ENCODE measurements around the gene VAX1. TPM values are rescaled to one million over a fixed set of nuclear protein-coding genes. Genes with fewer than 3 reads are reported as not detected.

The VAX1 gene
- total RNA-seq, 4 donors from 2014 or later = not detected

- no peak for DNase-seq (ENCODE audit: low spot score in 2 of 2)
- WGBS, 2 donors = 94 to 100% methylated on average over 4 of the region's 4 CpGs
- peaks cover 4 to 98% of the 10 kb centered on the region in 2 donors for H3K27me3 ChIP-seq
These were observed 2.5 kb downstream of the VAX1 start for GRCh38 chr10:117135480-117136140.

GRCh38 chr10:117135026-117135372, 3.1 kb downstream of the VAX1 start:
- WGBS, 2 donors = 77 to 82% methylated on average over 6 of the region's 6 CpGs
- H3K9me3 ChIP-seq = no peaks in the 10 kb centered on the region
- peaks cover 0 to 72% (median 27%) of the 10 kb centered on the region in 4 donors for H3K4me1 ChIP-seq
- peaks cover 5 to 98% of the 10 kb centered on the region in 2 donors for H3K27me3 ChIP-seq
- DNase-seq (ENCODE audit: low spot score in 2 of 2) = no peak
- no peak overlapping the region for H3K27ac ChIP-seq
- no peak overlapping the region for H3K4me3 ChIP-seq
- TF ChIP-seq POLR2A (IDR thresholded peaks at IDR 0.05) (no peak), EP300 (IDR thresholded peaks at IDR 0.05) (no peak), CTCF (IDR thresholded peaks at IDR 0.05) (no peak)
- H3K36me3 ChIP-seq = no peaks in the 10 kb centered on the region

More at GRCh38 chr10:117135480-117136140, 2.5 kb downstream of the VAX1 start:
- Histone ChIP-seq H3K4me1 (peaks cover 0 to 77% (median 27%) of the 10 kb centered on the region in 4 donors), H3K27ac (no peak overlapping the region), H3K4me3 (no peak overlapping the region), H3K9me3 (no peaks in the 10 kb centered on the region), H3K36me3 (no peaks in the 10 kb centered on the region)
- no peak for TF ChIP-seq EP300 (IDR thresholded peaks at IDR 0.05)
- no peak for TF ChIP-seq POLR2A (IDR thresholded peaks at IDR 0.05)
- TF ChIP-seq CTCF (IDR thresholded peaks at IDR 0.05) = no peak

GRCh38 chr10:117134306-117135025, 3.6 kb downstream of the VAX1 start:
- TF ChIP-seq POLR2A (IDR thresholded peaks at IDR 0.05) = no peak
- no peak for TF ChIP-seq EP300 (IDR thresholded peaks at IDR 0.05)
- TF ChIP-seq CTCF (IDR thresholded peaks at IDR 0.05) = no peak
- Histone ChIP-seq H3K36me3 (no peaks in the 10 kb centered on the region), H3K27ac (no peak overlapping the region), H3K4me1 (peaks cover 0 to 67% (median 27%) of the 10 kb centered on the region in 4 donors), H3K4me3 (peak overlapping the region in 1 of 4 donors; percentile 29), H3K9me3 (no peaks in the 10 kb centered on the region), H3K27me3 (peaks cover 3 to 98% of the 10 kb centered on the region in 2 donors)
- 10 to 11% methylated on average over 21 to 70 of the region's 72 CpGs for WGBS, 2 donors
- DNase-seq (ENCODE audit: low spot score in 2 of 2) = no peak

- H3K27me3 ChIP-seq = peaks cover 3 to 98% of the 10 kb centered on the region in 2 donors
- no peaks in the 10 kb centered on the region for H3K36me3 ChIP-seq
- no peak overlapping the region for H3K27ac ChIP-seq
- H3K4me1 ChIP-seq = peaks cover 0 to 63% (median 27%) of the 10 kb centered on the region in 4 donors
- WGBS, 2 donors = 1 to 3% methylated on average over 28 of the region's 28 CpGs
- H3K9me3 ChIP-seq = no peaks in the 10 kb centered on the region
- no peak for DNase-seq (ENCODE audit: low spot score in 2 of 2)
- TF ChIP-seq EP300 (IDR thresholded peaks at IDR 0.05) = no peak
- no peak for TF ChIP-seq POLR2A (IDR thresholded peaks at IDR 0.05)
- TF ChIP-seq CTCF (IDR thresholded peaks at IDR 0.05) = no peak
- peak overlapping the region in 1 of 4 donors; percentile 29 for H3K4me3 ChIP-seq
These were observed 4.1 kb downstream of the VAX1 start for GRCh38 chr10:117134056-117134305.

Data from tibial nerve (tissue), 4 donors.